Kidney capillary endothelial cell (primary cell): ENCODE data around the gene MCM3AP.
"Not testable (repeated sequence)": the region's sequence is repeated elsewhere in the genome, so short reads cannot be mapped to it uniquely, and the experiment has no call there.

Experiments
- DNase-seq: peaks from one replicate; pipeline ENCODE4 v3.0.0-alpha.2; 2018; ENCODE audit warnings: low spot score

Gene MCM3AP

GRCh38 chr21:46241577-46241976 is 43.8 kb downstream of the MCM3AP start:
- not testable (repeated sequence) for DNase-seq

DNA sequence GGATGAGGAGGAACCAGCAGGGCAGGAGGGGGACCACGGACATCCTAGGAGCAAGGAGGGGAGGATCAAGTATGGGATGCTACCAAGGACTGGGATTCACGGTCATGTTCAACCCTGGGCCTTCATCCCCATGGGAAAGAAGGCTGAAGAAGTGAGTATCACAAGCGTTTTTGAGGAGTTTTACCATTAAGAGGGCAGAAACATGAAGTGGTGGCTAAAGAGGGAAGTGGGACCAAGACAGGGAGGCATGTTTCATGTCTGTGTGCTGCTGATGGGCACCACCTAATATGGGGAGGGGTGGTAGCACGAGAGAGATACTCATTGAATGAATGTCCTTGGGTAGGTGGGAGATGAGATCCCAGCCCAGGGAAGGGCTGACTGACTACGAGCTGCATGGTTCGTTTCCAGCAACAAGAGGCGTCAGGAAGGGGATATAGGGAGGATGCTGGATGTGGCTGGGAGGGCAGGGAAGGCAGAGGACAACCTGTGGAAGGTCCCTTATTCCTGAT is 45.5 kb downstream of the MCM3AP start:
- no peak for DNase-seq

DNA sequence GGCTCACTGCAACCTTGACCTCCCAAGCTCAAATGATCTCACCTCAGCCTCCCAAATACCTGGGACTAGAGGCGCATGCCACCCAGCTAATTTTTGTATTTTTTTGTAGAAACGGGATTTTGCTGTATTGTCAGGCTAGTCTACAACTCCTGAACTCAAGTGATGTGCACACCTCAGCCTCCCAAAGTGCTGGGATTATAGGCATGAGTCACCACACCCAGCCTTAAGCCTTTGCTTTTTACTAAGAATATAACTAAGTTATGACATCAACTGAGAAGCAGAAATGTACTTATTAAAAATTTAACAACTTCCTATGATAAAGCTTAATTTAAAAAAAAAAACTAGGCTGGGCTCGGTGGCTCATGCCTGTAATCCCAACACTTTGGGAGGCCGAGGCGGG is 47.9 kb downstream of the MCM3AP start:
- no peak for DNase-seq

DNA sequence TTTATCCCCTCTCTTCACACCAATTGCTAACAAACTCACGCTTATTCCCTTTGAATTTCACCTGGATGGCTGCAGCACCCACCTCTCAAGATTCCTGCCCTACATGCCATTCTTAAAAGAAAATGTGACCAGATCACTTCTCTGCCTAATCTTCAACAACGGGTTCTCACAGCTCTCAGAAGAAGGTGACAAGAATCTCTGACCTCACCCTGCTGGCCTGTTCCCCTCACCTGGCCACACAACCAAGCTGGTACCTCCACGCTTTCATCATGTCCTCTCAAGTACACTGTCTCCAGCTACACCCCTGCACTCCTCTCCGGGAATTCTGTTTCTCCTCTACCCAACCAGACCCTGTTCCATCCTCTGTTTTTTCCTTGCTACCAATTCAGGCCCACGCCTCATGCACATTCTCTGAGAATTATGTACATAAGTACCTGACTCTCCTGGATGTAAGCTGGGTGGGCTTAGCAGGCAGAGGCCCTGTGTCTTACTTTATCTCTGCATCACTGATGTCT is 50.9 kb downstream of the MCM3AP start:
- no peak for DNase-seq

DNA sequence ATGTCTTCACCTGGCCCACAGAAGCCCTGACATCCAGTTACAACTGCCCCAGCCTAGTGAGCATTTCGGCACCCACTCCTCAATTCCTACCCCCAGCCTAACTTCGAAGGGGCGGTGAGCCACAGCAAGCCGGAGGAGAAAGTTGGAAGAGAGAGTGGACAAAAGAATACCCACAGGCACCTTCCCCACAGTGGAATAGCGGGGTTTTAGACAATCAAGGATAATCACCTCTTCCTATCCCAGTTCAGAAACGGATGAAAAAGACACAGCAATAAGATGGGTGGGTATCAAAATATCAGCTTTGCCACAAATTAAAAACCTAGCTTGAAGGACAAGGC is 55.5 kb downstream of the MCM3AP start:
- no peak for DNase-seq

DNA sequence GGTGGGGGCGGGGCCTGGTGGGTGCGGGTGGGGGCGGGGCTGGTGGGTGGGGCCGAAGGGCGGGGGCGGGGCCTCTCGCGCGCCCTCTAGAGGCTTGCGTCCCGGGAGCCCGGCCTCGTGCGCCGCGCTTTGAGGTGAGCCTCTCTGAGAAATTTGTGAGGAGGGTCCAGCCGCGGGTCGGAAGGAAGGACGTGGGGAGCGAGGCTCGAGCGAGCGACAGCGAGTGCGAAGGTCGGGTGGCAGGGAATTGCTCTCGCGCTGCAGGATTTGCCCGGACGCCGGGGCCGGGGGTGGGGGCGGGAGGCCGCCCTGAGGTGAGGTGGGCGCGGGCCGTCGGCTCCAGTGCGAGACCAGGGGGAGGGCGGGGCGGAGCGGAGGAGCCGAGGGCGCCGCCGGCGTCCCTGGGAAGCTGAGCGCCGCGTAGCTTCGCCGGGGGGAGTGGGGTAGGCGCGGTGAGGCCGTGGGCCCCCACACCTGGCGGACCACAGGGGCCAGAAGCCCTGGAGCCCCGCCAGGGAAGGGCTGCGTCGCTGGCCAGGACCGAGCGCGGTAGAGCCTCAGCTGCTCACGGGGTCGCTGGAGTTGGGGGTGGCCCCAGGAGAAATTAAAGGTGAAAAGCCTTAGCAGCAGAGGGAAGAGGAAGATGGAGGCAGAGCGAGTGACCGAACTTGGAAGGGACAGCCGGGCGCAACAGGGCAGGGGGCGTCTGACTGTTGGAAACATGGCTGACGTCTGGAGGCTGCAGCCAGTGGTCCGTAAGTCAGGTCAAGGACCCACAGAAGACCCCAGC is 56.1 kb downstream of the MCM3AP start:
- no peak for DNase-seq

- peak; percentile 95 for DNase-seq
Observed at GRCh38 chr21:46228345-46229051, 56.9 kb downstream of the MCM3AP start, which contains the start of gene LSS. LSS (minus strand) TSS chr21:46228774; CDS start chr21:46228745, 29 bp downstream.

GRCh38 chr21:46227811-46228344 is 57.5 kb downstream of the MCM3AP start:
- DNase-seq: no peak

DNA sequence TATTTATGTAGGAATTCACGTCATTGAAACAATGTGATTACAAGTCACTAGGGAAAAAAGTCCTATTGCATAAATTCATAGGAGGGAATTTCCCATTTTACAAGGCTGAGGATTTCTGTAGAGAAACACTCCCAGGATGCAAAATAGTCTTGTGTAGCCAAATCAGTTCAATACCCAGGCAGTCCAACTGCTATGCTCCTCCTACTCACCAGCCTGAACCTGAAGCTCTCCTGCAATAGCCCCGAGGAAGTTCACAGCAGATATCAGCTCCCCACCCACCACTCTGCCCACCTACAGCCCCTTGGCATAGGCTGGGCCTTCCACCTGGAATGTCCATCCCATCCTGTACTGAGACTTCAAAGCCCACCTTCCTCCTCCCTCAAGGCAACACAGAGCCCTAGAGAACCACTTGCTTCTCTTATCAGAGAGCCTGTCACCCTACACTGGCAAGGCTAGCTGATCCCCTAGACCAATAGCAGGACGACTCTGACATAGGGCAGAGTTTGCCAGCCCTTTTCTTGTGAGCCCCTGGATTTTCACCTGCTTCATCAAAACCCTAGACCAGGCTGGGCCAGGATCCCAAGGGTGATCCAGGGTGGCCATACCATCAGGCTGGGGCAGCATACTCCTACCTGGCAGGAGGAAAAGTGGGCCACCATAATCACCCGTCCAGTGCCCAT is 58.4 kb downstream of the MCM3AP start:
- DNase-seq: no peak

- DNase-seq: no peak
Observed at GRCh38 chr21:46226146-46226545, 59.3 kb downstream of the MCM3AP start.

DNA sequence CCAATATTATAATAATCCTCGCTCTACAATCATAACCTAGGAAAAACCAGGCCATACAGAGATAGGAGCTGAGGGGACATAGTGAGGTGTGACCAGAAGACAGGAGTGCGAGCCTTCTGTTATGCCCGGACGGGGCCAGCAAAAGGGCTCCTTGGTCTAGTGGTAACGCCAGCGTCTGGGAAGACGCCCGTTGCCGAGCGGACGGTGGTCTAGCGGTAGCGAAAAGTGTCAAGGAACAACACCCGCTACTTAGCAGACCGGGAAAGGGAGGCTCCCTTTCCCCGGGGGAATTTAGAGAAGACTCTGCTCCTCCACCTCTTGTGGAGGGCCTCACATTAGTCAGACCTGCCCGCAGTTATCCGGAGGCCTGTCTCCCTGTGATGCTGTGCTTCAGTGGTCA is 61.8 kb downstream of the MCM3AP start:
- DNase-seq: not testable (repeated sequence)

DNA sequence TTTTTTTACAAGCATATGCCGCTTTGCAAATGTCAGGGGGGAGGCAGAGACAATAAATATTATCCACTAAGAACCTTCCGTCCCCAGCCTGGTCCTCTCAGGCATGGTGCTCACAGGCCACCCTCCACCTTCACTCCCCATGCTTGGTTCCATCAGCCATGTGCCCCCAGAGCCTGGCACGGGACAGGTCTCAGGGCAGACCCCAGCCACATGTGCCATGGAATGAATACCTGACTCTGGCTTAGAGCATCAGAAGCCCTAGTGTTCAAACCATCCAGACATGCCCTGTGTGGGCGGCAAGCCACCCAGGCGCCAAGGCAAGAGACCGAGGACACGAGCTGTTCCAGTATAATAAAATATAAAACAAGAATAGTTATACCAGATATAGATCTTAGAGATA is 62.2 kb downstream of the MCM3AP start:
- no peak for DNase-seq

DNA sequence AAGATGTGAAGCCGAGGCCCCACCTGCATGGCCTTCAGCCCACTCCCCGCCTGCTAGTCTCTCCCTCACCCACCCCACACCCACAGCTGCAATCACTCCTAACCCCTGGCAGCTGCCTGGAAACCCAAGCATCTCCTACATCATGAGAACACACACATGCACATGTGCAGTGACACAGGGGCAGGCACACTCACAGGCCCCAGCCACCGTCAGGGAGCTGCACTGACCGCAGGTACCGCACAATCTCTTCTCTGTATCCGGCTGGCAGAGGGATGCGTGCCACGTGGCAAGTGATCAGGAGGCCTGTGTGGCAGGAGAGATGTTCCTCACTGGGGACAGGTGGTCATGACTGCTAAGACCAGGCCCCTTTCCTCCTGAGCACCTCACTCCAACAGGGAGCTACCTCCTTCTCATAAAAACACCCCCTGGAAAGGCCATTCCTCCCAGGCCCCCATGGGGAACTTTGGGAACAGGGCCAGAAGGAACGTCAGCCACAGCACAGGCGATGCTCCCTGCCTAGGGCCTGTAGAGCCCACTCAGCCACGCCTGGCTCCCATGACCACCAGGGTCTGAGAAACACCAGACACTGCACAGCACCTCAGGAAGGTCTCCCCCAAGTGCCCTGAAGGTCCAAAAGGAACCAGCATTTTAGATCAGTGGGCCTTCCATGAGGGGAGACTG is 62.8 kb downstream of the MCM3AP start:
- no peak for DNase-seq

DNA sequence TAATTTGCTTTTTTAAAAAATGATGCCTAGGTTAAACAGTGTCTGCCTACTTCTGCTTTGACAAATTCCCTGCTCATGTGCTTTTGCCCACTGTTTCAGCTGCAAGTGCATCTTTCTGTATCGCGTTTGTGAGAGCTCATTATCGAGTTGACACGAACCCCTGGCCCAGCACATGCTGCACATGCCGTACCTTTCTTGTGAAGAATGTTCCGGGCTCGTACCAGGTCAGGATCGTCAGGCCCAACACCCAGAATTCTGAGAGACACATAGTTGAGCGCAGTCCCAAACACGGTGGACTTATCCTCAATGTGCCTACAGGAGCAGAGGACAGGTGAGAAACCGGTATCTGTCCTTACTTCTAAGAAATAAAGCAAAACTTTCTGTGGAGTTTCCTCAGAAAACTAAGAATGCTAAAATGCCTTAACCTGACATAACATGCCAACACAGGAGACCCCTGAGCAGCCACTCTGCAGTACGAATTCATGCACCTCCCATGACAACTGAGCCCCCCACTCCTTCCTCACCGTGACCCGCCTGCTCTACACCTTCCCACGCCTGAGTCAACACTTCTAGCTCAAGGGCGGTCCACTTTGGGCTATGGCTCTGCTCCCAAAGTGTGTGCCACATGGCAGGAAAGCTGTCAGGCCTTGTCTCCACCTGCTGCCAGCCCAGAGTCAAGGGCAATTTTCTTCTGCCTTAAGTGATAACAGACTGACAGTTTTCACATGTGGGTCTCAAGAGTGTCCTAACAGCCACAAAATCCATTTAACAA is 63.6 kb downstream of the MCM3AP start:
- DNase-seq: no peak

GRCh38 chr21:46220847-46221246 is 64.6 kb downstream of the MCM3AP start:
- DNase-seq: no peak

GRCh38 chr21:46220275-46220810 is 65.1 kb downstream of the MCM3AP start:
- no peak for DNase-seq

DNA sequence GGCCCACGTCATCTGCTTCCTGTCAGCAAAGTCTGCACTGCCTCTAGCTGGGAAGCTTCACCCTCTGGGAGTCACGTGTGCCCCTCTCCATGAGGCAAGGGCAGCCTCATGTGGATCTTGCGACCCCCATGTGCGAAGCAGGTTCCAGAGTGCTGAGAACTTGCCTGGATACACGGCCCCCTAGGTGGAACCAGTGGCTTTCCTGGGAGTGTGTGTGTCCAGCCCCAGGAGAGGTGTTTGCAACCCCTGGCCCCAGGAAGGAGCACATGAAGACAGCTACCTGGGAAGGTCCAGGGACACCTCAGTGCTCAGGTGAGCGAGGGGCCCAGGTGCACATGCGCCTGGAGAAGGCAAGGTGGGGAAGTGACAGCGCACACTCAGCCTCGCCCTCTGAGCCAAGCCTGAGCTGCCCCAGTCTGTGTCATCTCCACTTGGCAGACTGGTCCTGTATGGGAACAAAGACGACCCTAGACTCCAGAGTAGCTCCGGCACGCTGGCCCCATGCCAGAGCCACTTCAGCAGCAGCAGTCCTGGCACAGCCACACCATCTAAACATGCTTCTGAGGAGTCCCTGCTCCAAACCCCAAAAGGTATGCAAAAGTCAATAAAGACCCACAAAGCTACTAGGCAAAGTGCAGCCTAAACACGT is 65.7 kb downstream of the MCM3AP start:
- DNase-seq: no peak

DNA sequence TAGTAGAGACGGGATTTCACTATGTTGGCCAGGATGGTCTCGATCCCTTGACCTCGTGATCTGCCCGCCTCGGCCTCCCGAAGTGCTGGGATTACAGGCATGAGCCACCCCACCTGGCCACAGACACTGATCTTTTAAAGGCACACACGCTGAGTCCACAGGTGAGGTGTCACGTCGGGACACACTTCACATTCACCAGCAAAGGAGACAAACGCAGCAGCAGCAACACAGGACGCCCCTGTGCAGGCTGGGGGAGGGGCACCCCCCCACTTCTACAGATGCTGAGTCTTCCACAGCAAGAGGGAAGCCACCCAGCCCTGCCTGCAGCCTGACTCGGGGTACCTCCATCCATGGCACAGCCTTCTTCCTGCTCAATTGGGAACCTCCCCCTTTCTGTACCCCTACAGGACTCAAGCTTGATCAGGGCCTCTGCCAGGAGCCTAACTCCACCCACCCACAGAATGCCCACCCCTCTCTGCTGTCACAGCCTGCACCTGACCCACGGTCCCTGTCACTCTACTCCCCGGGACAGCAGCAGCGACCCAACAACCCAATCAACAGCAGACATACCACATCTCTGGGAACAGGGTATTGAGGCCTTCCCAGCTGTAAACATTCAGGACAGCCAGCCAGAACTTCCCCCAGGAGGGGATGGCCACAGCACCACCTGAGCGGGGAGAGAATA is 66.4 kb downstream of the MCM3AP start:
- no peak for DNase-seq

GRCh38 chr21:46217511-46218196 is 67.8 kb downstream of the MCM3AP start:
- no peak for DNase-seq
